HG02973 (cell line): ENCODE results near the gene SLC36A2.

Experiments
- ATAC-seq: cut with Tn5 transposase; IDR thresholded peaks from one replicate; pipeline ENCODE4 v1.9.1; 2021; ENCODE audit warnings: moderate library complexity; ENCODE audit not compliant: unreplicated experiment

SLC36A2 gene

DNA sequence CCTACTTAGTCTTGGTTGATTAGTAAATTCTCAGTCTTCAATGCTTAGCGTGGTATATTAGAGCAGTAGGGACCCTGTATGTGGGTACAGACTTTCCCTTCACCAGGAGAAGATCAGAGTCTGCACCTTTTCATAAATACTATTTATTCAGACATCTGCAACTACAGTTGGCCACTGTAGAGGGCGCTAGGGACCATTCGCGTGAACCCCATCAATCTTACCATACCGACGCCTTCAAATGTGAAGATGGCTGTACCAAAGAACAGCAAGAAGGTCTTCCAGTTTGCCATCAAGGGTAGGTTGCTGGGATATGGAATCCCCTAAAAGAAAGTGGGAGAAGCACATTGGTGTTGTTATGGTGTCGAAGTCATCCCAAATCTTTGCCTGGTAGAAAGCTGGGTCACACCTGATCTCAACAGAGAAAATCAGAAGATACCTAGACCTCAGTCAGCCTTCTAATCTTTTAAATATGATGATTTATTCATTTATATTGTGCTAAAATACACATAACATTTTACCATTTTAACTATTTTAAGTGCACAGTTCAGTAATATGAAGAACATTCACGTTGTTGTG, 62.9 kb downstream of the SLC36A2 start:
- no peak for ATAC-seq

DNA sequence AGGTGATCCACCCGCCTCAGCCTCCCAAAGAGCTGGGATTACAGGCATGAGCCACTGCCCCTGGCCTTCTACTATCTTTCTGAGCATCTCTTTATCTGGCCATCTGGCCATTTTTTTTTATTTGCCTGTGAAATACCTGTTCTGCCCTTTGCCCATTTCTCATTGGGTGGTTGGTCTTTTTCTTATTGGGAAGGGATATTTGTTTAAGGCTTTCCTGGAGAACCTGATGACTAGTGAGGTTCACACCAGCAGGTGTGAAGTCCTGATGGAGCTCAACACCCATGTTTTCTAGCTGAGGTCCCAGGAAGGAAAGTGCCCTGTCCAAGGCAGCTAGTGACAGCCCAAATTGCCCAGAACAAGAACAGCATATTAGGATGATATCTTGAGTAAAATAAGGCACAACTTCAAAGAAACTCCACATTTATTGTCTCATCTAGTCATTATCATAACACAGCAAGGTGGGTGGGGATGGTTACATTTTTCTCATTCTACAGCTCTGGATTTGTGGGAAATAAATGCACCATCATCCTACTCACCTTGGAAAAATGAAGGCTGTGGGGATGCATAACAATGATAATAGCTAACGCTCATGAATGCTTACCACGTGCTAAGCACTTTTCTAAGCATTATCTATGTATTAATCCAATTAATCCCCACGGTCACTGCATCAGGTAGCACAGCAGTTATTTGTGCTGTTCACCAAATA, 64.1 kb downstream of the SLC36A2 start:
- no peak for ATAC-seq

DNA sequence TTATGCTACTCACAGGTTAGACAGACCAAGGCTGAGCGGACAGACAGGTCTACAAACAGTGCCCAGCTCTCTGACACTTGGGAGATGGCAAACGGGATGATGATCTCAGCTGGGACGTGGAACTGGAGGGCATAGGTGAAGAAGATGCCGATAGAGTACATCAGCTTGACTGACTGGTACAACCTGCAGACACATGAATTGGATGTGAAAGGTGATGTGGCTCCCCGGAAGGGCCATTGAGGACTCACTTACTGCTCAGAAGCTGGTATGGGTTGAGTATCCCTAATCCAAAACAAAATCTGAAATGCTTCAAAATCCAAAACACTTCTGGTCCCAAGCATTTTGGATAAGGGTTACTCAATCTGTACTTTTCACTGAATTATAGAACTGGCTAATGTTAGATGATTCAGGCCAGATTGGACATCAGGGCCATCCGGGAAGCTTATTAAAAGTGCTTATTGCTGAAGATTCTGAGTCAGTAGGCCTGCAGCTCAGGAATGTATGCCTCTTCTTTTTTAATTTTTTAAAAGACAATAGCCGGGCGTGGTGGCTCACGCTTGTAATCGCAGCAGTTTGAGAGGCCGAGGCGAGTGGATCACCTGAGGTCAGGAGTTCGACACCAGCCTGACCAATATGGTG, 66.2 kb downstream of the SLC36A2 start:
- ATAC-seq, result no peak

DNA sequence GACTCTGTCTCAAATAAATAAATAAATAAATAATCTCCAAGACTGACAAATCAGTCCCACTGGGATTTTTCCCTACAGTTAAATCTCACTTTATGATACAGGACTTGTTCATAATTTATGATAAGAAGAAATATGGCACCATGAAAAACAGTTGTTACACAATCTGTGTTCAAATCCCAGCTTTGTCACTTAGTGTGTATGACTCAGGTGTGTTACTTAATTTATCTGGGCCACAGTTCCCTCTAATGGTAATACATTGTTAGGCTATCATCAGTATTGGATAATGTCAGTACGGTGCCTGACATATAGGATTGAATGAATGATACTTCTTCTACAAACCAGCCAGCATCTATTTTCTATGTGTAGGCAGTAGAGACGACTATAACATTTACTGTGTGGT, 66.9 kb downstream of the SLC36A2 start:
- no peak for ATAC-seq

DNA sequence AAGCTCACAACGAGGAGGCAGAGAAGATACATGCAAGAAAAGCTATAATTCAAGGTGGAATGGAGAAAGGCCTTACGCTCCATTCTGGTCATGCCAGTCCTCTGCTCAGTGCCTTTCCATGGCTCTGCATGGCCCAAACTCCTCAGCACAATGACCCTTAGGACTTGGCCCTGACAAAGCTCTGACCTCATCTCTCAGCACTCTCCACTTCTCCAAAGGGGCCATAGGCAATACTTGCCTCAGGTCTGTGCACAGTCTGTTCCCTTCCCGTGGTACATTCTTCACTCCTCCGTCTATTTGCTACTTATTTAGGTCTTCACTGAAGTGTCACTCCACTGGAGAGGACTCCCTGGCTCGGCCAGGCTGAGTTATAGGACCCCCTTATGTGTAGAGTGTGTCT, 68.5 kb downstream of the SLC36A2 start:
- ATAC-seq, result no peak

DNA sequence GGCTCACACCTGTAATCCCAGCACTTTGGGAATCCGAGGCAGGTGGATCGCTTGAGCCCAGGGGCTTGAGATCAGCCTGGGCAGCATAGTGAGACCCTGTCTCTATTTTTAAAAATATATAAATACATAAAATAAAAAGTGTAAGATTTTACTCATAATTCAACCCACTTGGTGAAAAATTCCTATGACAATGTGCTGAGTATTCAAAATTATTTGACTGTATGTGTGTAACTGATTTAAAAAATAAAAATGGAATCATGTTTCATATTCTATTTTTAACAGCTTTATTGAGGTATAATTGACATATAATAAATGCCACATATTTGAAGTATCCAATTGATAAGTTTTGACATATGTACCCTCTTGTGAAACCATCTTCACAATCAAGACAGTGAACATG, 71.6 kb downstream of the SLC36A2 start:
- ATAC-seq, result no peak

DNA sequence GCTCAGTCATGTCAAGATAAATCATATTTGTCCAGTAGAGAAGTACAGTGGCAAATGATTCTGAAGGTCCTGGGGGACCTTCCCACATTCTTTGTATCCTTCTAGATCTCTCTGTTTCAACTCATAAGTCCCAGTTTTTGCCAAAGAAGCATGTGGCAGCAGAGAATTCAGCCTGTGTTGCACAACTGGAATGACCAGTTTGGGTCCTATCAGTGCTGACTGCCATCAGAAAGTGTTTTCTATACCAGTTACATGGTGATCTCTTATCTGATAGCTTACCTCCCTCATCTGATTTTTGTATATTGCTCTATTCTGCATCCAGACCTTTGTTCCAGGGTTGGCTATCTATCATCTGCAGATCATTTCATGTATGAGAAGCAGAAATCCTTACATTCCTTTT, 72.7 kb downstream of the SLC36A2 start:
- ATAC-seq, result no peak

DNA sequence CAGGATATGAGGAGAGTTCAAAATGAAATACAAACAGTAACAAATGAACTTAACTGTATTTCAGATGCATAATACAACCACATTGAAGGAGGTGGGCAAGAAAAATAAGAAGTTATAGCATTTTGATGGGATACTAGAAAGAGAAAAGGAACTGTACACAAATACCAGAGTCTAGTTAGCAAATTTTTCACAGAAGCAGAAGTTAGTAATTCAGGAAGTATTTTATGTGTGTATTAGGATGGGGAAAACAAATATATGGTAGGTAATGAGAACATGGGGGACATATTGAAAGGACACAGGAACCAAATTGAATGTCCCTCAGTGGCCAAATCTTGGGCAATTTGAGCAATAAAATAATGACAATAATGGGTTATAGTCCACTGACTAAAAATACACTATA, 76.0 kb downstream of the SLC36A2 start:
- no peak for ATAC-seq

DNA sequence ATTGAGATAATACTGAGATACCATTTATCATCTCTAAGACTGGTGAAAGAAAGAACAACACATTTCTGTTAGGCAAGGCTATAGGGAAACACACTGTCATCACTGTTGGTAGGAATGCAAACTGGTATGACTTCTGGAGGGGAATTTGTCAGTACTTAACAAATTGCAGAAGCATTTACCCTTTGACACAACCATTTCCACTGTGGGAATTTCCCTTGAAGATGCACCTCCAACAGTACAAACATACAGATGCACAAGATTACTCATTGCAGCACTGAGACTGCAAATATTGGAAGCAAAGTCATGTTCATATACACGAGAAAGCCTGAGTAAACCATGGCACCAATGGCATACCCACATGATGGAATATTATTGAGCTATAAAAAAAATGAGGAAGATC, 76.8 kb downstream of the SLC36A2 start:
- ATAC-seq, result peak; percentile 94

DNA sequence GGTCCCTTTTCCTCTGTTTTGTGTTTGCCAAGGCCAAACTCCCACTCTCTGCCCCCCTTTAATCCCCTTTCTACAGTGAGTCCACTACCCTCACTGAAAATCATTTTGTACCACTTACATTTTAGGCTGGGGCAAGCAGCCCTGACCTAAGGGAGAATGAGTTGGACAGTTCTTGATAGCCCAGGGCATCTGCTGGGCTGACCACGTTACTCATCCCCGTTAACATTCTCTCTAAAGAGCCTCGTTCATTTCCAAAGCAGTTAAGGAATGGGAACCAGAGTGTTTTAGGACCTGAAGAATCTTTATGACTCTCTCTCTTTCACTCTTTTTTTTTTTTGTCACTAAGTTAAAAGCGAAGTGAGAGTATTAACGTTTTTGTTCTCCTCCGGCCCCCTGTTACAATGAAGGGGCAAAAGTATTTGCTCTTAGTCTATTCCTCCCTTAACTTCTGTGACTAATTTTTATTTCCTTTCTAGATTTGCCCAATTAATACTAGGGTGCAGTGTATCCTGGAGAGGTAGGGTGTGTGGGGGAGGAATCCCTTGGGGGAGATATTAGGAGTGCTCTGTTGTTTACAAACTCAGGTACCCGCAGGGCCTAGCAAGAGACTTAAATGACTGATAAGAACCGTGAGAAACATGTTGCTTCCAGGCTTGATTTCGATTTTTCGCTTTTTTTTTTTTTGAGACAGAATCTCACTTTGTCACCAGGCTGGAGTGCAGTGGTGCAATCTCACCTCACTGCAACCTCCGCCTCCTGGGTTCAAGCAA, 79.7 kb downstream of the SLC36A2 start:
- ATAC-seq, result no peak
